DMS 273 (cell line): Measurements from ENCODE around the gene ABCC3.

Experiments
- DNase-seq: peaks from one replicate; lab custom pipeline; 2025; ENCODE audit not compliant: unreplicated experiment; lab: John Stamatoyannopoulos, UW

Gene ABCC3

DNA sequence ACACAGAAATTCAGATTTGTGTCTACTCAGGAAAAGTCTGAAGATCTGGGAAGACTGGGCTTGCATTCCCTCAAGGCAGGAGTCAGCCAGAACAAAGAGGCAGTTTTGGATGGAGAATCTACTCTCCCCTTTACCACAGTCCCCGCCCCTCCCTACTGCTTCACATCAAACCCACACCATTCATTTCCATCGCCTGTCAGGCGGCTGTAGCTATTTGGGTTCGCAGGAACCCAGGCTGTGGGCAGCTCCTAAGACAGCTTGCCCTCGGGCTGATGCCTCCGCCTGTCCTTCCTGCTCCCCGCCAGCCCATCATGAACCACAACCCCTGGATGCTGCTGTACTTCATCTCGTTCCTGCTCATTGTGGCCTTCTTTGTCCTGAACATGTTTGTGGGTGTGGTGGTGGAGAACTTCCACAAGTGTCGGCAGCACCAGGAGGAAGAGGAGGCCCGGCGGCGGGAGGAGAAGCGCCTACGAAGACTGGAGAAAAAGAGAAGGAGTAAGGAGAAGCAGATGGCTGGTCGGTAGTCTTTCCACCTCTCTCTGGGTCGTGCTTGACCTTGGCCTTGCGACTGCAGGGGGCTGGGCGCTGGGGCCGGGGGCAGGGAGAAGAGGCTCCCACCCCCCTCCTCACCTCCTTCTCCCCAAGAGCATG is 27.0 kb upstream of the ABCC3 start:
- DNase-seq, result no peak

GRCh38 chr17:50608700-50609379 is 25.8 kb upstream of the ABCC3 start:
- peak; percentile 81 for DNase-seq

- DNase-seq, result peak; percentile 81
Observed at GRCh38 chr17:50609380-50610074, 25.2 kb upstream of the ABCC3 start.

- DNase-seq, result no peak
Observed at GRCh38 chr17:50611634-50612033, 23.0 kb upstream of the ABCC3 start.

DNA sequence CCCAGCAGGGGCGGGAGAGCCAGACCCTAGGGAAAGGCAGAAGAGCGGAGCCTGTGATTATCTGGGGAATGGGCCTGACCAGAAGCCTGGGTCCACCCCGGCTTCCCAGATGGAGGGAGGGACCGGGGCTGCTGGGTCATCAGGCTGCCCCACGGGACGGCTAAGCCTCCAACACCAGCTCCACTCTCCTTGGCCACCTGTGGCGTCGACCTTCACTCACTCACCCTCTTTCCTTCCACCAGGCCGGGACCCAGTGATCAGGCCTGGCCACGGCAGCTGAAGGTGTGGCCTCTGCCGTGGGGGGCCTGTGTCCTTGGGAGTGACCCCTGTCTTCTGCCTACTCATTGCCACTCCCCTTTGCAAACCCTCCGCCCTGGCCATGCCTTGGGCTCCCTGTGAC is 22.4 kb upstream of the ABCC3 start:
- no peak for DNase-seq

DNA sequence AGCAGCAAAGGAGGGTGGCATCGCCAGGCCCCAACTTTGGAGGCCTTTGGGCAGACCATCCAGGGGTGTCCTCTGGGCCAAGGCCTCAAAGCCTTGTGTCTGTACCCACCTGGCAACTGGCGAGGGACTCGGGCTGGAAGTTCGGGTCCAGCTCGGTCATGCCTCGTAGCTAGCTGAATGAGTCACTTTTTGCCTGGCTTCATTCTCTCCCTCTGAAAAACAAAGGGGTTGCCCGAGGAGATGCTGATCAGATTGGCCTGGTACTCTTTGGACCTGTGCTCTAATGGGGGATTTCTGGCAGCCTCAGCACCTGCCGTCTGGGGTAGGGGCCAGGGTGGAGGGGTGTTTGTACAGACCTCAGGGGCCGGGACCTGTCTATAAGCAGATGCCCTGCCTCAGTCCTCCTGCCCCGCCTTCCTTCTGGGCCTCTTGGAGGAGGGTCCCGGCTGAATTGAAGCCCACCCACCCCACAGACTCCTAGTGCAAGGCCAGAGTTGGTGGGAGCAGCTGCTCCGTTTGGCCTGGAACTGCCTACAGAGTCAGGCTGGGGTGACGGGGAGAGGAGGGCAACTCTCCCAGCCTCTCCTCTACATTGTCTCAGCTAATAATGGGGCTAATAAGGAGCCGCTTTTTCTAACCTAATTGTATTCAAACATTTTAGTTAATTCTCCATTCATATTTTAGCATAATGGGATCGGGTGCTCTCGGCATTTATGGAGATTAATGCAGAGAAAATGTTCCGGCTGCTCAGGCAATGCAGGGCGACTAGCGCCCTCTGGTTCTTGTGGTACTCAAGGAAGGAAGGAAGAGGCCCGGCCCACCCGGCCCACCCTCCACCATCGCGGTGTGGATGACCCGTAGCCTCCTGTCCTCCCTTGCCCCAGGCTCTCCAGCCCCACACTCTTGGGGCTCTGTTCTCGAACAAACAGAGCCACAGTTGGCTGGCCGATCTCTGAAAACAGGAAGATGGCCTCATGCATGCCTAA is 21.4 kb upstream of the ABCC3 start:
- DNase-seq, result peak; percentile 32

- peak; percentile 26 for DNase-seq
Observed at GRCh38 chr17:50614471-50615051, 20.1 kb upstream of the ABCC3 start.

DNA sequence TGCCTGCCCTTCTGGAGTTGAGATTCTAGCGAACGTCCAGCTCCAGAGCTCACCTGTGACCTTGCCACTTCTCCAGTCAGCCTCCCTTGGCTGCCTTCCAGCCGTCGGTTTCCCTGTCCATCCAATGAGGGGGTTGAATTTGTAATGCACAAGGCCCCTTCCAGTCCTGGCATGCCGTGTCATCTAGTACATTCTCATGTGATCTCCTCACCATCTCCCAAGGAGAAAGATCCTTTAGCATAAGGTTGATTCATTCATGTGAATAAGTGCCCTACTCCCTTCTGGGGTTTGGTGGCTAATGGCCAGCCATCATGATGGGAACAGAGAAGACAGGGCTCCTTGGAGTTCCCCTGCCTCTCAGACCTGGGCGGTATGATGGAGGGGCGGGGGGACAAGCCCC is 18.9 kb upstream of the ABCC3 start:
- DNase-seq, result no peak

GRCh38 chr17:50618300-50618699 is 16.4 kb upstream of the ABCC3 start:
- no peak for DNase-seq

DNA sequence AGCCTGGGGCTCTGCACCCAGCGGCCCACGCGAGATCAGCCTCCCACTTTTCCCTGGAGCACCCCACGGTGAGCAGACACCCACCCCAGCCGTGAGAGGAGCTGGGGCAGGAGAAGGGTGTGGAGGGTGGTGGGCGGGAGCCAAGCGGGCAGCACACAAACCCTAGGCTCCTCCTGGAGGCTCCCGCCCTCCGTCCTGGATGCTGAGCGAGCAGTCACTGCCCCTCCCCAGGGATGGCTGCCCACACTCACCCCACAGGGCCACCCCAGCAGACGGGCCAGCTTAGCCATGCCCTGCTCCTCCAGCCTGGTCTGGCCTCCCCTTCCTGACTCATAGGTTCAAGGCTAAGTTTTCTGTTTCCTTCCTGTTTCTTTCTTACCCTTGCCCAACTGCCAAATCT is 15.7 kb upstream of the ABCC3 start:
- DNase-seq, result no peak

GRCh38 chr17:50619489-50619888 is 15.2 kb upstream of the ABCC3 start:
- no peak for DNase-seq

GRCh38 chr17:50620237-50620636 is 14.4 kb upstream of the ABCC3 start:
- DNase-seq, result no peak

- DNase-seq, result peak; percentile 38
Observed at GRCh38 chr17:50620858-50621257, 13.8 kb upstream of the ABCC3 start.

DNA sequence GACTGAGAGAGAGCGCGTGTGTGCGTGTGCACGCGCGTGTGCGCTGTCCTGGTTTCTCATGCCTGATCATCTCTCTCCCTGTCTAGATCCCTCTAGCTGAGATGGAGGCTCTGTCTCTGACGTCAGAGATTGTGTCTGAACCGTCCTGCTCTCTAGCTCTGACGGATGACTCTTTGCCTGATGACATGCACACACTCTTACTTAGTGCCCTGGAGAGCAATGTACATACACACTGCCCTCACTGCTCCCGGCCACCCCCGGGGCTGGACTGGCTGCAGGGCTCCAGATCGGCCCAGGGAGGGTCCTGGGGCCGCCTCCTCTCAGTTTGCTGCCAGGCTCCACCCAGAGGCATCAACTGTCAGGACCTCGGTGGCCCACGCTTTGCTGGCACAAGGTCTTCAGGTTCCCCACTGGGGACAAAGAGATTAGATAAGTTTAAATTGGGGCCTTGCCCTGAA is 13.1 kb upstream of the ABCC3 start:
- DNase-seq, result no peak

DNA sequence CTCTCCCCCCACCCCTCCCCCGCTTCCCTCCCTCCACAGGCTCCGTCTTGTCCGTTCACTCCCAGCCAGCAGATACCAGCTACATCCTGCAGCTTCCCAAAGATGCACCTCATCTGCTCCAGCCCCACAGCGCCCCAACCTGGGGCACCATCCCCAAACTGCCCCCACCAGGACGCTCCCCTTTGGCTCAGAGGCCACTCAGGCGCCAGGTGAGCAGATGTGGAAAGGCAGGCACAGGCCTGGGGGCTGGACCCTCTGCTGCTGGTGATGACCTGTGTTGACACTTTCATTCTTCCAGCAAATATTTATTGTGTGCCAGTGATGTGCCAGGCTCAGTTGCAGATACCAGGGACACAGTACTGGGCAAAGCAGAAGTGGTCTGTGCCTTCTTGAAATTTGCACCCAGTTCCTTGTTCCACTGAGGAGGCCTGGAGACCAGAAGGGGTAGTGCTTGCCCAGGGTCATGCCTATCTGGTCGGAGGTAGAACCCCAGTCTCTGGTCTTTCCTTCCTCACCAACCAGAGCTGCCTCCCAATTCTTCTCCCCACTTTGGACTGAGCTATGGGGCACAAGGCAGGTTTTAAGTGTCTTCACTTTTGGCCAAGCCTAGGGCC is 10.3 kb upstream of the ABCC3 start:
- no peak for DNase-seq

DNA sequence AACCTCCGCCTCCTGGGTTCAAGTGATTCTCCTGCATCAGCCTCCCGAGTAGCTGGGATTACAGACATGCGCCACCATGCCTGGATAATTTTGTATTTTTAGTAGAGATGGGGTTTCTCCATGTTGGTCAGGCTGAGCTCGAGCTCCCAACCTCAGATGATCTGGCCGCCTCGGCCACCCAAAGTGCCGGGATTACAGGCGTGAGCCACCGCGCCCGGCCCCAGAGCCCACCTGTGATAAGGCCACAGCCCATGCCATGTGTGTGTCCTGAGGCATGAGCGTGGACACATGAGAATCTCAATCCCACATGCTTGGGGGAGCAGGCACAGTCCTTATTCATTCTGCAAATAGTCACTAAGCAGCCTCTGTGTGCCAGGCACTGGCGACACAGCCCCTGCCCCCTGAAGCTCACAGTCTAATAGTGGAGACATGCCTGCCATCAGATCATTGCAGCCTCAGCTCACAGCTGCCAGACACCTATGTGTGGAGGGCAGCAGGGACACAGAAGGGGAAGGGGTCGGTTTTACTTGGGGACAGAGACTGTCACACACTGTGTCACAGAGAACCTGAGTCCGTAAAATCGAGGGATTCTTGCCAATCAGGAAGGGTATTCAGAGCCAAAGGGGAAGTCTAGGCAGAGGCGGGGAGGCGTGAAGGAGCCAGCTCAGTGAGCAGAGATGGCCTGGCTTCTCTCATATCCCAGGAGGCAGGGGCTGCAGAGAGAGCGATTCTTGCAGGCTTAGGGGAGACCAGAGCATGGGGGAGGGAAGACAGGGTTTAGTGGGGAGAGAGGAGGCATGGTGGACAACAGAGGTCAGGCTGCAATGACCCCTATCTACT is 9.4 kb upstream of the ABCC3 start:
- no peak for DNase-seq

DNA sequence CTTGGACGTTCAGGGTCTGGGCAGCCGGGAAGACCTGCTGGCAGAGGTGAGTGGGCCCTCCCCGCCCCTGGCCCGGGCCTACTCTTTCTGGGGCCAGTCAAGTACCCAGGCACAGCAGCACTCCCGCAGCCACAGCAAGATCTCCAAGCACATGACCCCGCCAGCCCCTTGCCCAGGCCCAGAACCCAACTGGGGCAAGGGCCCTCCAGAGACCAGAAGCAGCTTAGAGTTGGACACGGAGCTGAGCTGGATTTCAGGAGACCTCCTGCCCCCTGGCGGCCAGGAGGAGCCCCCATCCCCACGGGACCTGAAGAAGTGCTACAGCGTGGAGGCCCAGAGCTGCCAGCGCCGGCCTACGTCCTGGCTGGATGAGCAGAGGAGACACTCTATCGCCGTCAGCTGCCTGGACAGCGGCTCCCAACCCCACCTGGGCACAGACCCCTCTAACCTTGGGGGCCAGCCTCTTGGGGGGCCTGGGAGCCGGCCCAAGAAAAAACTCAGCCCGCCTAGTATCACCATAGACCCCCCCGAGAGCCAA is 8.6 kb upstream of the ABCC3 start:
- peak; percentile 91 for DNase-seq

DNA sequence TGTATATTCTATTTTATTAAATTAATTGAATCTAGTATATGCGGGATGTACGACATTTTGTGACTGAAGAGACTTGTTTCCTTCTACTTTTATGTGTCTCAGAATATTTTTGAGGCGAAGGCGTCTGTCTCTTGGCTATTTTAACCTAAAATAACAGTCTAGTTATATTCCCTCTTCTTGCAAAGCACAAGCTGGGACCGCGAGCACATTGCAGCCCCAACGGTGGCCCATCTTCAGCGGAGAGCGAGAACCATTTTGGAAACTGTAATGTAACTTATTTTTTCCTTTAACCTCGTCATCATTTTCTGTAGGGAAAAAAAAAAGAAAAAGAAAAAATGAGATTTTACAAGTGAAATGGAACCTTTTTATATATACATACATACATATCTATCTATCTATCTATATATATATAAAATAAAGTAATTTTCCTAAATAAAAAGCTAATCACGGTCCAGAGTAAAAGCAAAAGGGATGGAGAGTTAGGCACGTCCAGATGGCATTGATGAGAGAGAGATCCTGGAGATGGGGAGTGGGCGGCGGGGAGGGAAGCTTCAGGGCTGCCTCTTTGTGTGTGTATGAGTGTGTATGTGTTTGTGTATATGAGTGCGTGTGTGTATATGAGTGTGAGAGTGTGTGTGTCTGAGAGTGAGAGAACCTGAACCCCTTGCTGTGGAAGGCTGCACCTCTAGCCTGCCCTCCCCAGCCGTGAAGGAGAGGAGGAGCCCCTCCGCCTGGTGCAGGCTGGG is 7.5 kb upstream of the ABCC3 start:
- DNase-seq, result no peak
